CD4-positive, CD25-positive, alpha-beta regulatory T cell (primary cell): ENCODE results near the gene PDK1. TPM values are rescaled to one million over a fixed set of nuclear protein-coding genes. Genes with fewer than 3 reads are reported as not detected.

Experiments
- ATAC-seq, 2 donors: fragments of 150-1000 bp; cut with Tn5 transposase; one replicate each; pipeline ENCODE4 v1.10.0; 2021; ENCODE audit warnings: low read depth in 2 of 2, moderate number of reproducible peaks in 2 of 2, moderate library complexity in 1 of 2
- DNase-seq, 3 donors: peaks; one replicate each; pipeline versions ENCODE4 v3.0.0 to v3.0.0-alpha.2; 2012 to 2022; ENCODE audit warnings: mixed read lengths in 1 of 3
- H3K27ac ChIP-seq: one replicate; pipeline ENCODE4 v1.7.0; 2013; ENCODE audit warnings: mild to moderate bottlenecking, low read length; ENCODE audit not compliant: insufficient read depth, poor library complexity, severe bottlenecking
- H3K27me3 ChIP-seq: one replicate; pipeline ENCODE4 v1.7.0; 2013; ENCODE audit warnings: low read length; ENCODE audit not compliant: control insufficient read depth, insufficient read depth
- H3K36me3 ChIP-seq: one replicate; pipeline ENCODE4 v1.7.0; 2013; ENCODE audit warnings: mild to moderate bottlenecking, low read length, moderate library complexity; ENCODE audit not compliant: control insufficient read depth, insufficient read depth
- H3K4me1 ChIP-seq: 2 replicates; pipeline ENCODE4 v1.7.0; 2013; ENCODE audit warnings: mild to moderate bottlenecking, low read length; ENCODE audit not compliant: insufficient read depth, control insufficient read depth, poor library complexity, severe bottlenecking
- H3K4me3 ChIP-seq: one replicate; pipeline ENCODE4 v1.7.0; 2013; ENCODE audit warnings: low read depth, mild to moderate bottlenecking, low read length, moderate library complexity
- H3K9me3 ChIP-seq, 2 experiments: 1 replicate in 1 of 2; 2 replicates in 1 of 2; pipeline ENCODE4 v1.7.0; 2013; ENCODE audit warnings: low read length in 2 of 2, mild to moderate bottlenecking in 1 of 2, moderate library complexity in 1 of 2; ENCODE audit not compliant: control insufficient read depth in 2 of 2
- H3K27ac Mint-ChIP-seq, 3 donors: one replicate each; pipeline ENCODE4 v1.8.0; 2020 to 2022; ENCODE audit warnings: mild to moderate bottlenecking in 3 of 3, mixed read lengths in 3 of 3, moderate library complexity in 2 of 3
- H3K27me3 Mint-ChIP-seq: one replicate; pipeline ENCODE4 v1.8.0; 2022; ENCODE audit warnings: mild to moderate bottlenecking, mixed read lengths
- H3K36me3 Mint-ChIP-seq: one replicate; pipeline ENCODE4 v1.8.0; 2020; ENCODE audit warnings: mixed read lengths
- H3K4me1 Mint-ChIP-seq, 4 donors: one replicate each; pipeline ENCODE4 v1.8.0; 2020 to 2022; ENCODE audit warnings: mixed read lengths in 4 of 4, mild to moderate bottlenecking in 1 of 4
- H3K4me3 Mint-ChIP-seq, 4 donors: one replicate each; pipeline ENCODE4 v1.8.0; 2020 to 2022; ENCODE audit warnings: mild to moderate bottlenecking in 4 of 4, mixed read lengths in 4 of 4, moderate library complexity in 3 of 4
- H3K9me3 Mint-ChIP-seq, 7 donors: one replicate each; pipeline ENCODE4 v1.8.0; 2020 to 2022; ENCODE audit warnings: mixed read lengths in 7 of 7, mild to moderate bottlenecking in 3 of 7, moderate library complexity in 2 of 7
- polyA plus RNA-seq, 4 donors: library from polyadenylated mRNA; unstranded; fragments of 300-500 nt; fragmentation: Illumina TruSeq; gene quantifications; one replicate each; pipeline ENCODE4 v1.2.3, GENCODE V29; 2021
- total RNA-seq: library from RNA; stranded (reverse); gene quantifications from one replicate; pipeline ENCODE4 v1.2.3, GENCODE V29; 2022

PDK1 gene
- total and polyA plus RNA-seq, 5 donors from 2014 or later: 41.0 to 58.5 (median 53.0) TPM

GRCh38 chr2:172640389-172640788 is 84.5 kb downstream of the PDK1 start:
- H3K27me3 Mint-ChIP-seq: no peaks in the 10 kb centered on the region
- peaks cover 6% of the 10 kb centered on the region for H3K36me3 Mint-ChIP-seq
- no peaks in the 10 kb centered on the region for H3K27me3 ChIP-seq
- H3K4me3 Mint-ChIP-seq: no peak overlapping the region
- H3K27ac ChIP-seq: no peak overlapping the region
- H3K4me1 ChIP-seq: no peaks in the 10 kb centered on the region
- ATAC-seq (no peak), DNase-seq (no peak)
- peaks cover 0 to 1% (median 0%) of the 10 kb centered on the region in 7 donors for H3K9me3 Mint-ChIP-seq
- peak overlapping the region in 1 of 3 donors; percentile 9 for H3K27ac Mint-ChIP-seq
- no peaks in the 10 kb centered on the region for H3K36me3 ChIP-seq
- H3K4me3 ChIP-seq: no peak overlapping the region
- H3K9me3 ChIP-seq: no peaks in the 10 kb centered on the region
- peaks cover 0 to 9% (median 4%) of the 10 kb centered on the region in 4 donors for H3K4me1 Mint-ChIP-seq

- Histone ChIP-seq H3K4me1 (no peaks in the 10 kb centered on the region), H3K36me3 (no peaks in the 10 kb centered on the region), H3K27me3 (no peaks in the 10 kb centered on the region), H3K4me3 (no peak overlapping the region), H3K9me3 (no peaks in the 10 kb centered on the region), H3K27ac (no peak overlapping the region)
- no peak overlapping the region for H3K27ac Mint-ChIP-seq
- ATAC-seq (no peak), DNase-seq (no peak)
- no peaks in the 10 kb centered on the region for H3K36me3 Mint-ChIP-seq
- peaks cover 0 to 1% (median 0%) of the 10 kb centered on the region in 7 donors for H3K9me3 Mint-ChIP-seq
- H3K4me1 Mint-ChIP-seq: peaks cover 0 to 9% (median 4%) of the 10 kb centered on the region in 4 donors
- H3K27me3 Mint-ChIP-seq: no peaks in the 10 kb centered on the region
- H3K4me3 Mint-ChIP-seq: no peak overlapping the region
Measured at GRCh38 chr2:172642301-172643020, 86.6 kb downstream of the PDK1 start.

- peaks cover 0 to 3% (median 0%) of the 10 kb centered on the region in 7 donors for H3K9me3 Mint-ChIP-seq
- DNase-seq (peak in 1 of 3 donors; percentile 23), ATAC-seq (no peak)
- no peak overlapping the region for H3K27ac Mint-ChIP-seq
- Histone ChIP-seq H3K4me3 (no peak overlapping the region), H3K27me3 (no peaks in the 10 kb centered on the region), H3K9me3 (no peaks in the 10 kb centered on the region), H3K36me3 (no peaks in the 10 kb centered on the region), H3K4me1 (no peaks in the 10 kb centered on the region), H3K27ac (no peak overlapping the region)
- no peaks in the 10 kb centered on the region for H3K36me3 Mint-ChIP-seq
- no peaks in the 10 kb centered on the region for H3K27me3 Mint-ChIP-seq
- H3K4me3 Mint-ChIP-seq: no peak overlapping the region
- peaks cover 0 to 9% (median 4%) of the 10 kb centered on the region in 4 donors for H3K4me1 Mint-ChIP-seq
Measured at GRCh38 chr2:172643142-172643541, 87.3 kb downstream of the PDK1 start.

- H3K27me3 ChIP-seq: no peaks in the 10 kb centered on the region
- H3K4me1 Mint-ChIP-seq: no peaks in the 10 kb centered on the region
- ATAC-seq: no peak
- no peak overlapping the region for H3K4me3 Mint-ChIP-seq
- H3K4me1 ChIP-seq: no peaks in the 10 kb centered on the region
- no peaks in the 10 kb centered on the region for H3K9me3 ChIP-seq
- H3K9me3 Mint-ChIP-seq: peaks cover 0 to 15% (median 6%) of the 10 kb centered on the region in 7 donors
- no peaks in the 10 kb centered on the region for H3K36me3 Mint-ChIP-seq
- H3K27me3 Mint-ChIP-seq: peaks cover 4% of the 10 kb centered on the region
- H3K36me3 ChIP-seq: no peaks in the 10 kb centered on the region
- H3K27ac ChIP-seq: no peak overlapping the region
- no peak overlapping the region for H3K4me3 ChIP-seq
- no peak for DNase-seq
- no peak overlapping the region for H3K27ac Mint-ChIP-seq
Measured at GRCh38 chr2:172647439-172647838, 91.5 kb downstream of the PDK1 start.

- H3K4me3 ChIP-seq: no peak overlapping the region
- DNase-seq (no peak), ATAC-seq (no peak)
- H3K4me1 ChIP-seq: no peaks in the 10 kb centered on the region
- H3K27ac ChIP-seq: no peak overlapping the region
- H3K36me3 Mint-ChIP-seq: no peaks in the 10 kb centered on the region
- H3K4me1 Mint-ChIP-seq: peaks cover 0 to 3% (median 0%) of the 10 kb centered on the region in 4 donors
- peaks cover 2 to 5% of the 10 kb centered on the region in 2 experiments for H3K9me3 ChIP-seq
- H3K27ac Mint-ChIP-seq: no peak overlapping the region
- no peak overlapping the region for H3K4me3 Mint-ChIP-seq
- peaks cover 4 to 35% (median 13%) of the 10 kb centered on the region in 7 donors for H3K9me3 Mint-ChIP-seq
- H3K27me3 ChIP-seq: no peaks in the 10 kb centered on the region
- no peaks in the 10 kb centered on the region for H3K36me3 ChIP-seq
- H3K27me3 Mint-ChIP-seq: peaks cover 4% of the 10 kb centered on the region
Measured at GRCh38 chr2:172655091-172655837, 99.4 kb downstream of the PDK1 start.

GRCh38 chr2:172655838-172656573 is 100.1 kb downstream of the PDK1 start:
- peaks cover 4% of the 10 kb centered on the region for H3K27me3 Mint-ChIP-seq
- Histone ChIP-seq H3K4me1 (no peaks in the 10 kb centered on the region), H3K27me3 (no peaks in the 10 kb centered on the region), H3K9me3 (peaks cover 2 to 5% of the 10 kb centered on the region in 2 experiments), H3K4me3 (no peak overlapping the region), H3K27ac (no peak overlapping the region), H3K36me3 (no peaks in the 10 kb centered on the region)
- H3K36me3 Mint-ChIP-seq: no peaks in the 10 kb centered on the region
- peaks cover 0 to 3% (median 0%) of the 10 kb centered on the region in 4 donors for H3K4me1 Mint-ChIP-seq
- ATAC-seq (no peak), DNase-seq (no peak)
- no peak overlapping the region for H3K4me3 Mint-ChIP-seq
- no peak overlapping the region for H3K27ac Mint-ChIP-seq
- peaks cover 2 to 36% (median 11%) of the 10 kb centered on the region in 7 donors for H3K9me3 Mint-ChIP-seq
